Stimulated activated CD4-positive, alpha-beta T cell treated with anti-CD3 and anti-CD28 coated beads, Interleukin-2, amount 100 ng/mL, for 24 hours (primary cell): ENCODE measurements around the gene ACP2.

Experiments
- DNase-seq, 2 donors: peaks; one replicate each; pipeline ENCODE4 v3.0.0-alpha.2; 2020

Gene ACP2, protein sequence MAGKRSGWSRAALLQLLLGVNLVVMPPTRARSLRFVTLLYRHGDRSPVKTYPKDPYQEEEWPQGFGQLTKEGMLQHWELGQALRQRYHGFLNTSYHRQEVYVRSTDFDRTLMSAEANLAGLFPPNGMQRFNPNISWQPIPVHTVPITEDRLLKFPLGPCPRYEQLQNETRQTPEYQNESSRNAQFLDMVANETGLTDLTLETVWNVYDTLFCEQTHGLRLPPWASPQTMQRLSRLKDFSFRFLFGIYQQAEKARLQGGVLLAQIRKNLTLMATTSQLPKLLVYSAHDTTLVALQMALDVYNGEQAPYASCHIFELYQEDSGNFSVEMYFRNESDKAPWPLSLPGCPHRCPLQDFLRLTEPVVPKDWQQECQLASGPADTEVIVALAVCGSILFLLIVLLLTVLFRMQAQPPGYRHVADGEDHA

DNA sequence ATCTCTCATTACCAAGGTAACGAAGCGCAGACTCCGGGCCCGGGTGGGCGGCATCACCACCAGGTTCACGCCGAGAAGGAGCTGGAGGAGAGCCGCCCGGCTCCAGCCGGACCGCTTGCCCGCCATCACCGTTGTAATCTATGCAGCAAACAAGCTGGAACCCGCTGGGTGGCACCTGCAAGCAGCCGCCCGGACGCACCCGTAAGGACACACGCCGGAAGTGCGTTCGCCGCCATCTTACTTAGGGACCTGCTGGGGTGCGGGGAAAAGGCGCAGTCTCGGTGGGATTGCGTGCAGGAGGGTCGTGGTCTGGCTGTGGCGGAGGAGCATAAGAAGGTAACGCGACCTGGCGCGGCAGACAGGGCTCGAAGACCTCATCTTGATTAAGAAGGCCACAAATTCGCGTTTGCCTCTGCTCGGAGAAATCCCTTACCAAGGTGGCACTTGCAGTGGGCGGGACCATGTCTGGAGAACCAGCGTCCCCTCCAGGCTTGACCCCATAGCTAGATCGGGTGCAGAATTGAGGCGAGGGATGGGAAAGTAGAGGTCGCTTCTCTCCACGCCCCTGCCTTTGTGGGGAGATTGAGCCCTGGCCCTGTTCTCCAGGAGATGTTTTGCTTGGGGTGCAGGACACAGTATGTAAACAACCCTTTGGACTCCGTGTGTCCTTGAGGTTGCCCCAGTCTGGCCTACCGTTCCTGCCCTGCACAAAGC lies at the start of gene ACP2:
ACP2 (minus strand) TSS at position 151 of the 714 bp plus-strand sequence; CDS start at position 126, 25 bp downstream.
- DNase-seq: peak; percentile 86 to 88

DNA sequence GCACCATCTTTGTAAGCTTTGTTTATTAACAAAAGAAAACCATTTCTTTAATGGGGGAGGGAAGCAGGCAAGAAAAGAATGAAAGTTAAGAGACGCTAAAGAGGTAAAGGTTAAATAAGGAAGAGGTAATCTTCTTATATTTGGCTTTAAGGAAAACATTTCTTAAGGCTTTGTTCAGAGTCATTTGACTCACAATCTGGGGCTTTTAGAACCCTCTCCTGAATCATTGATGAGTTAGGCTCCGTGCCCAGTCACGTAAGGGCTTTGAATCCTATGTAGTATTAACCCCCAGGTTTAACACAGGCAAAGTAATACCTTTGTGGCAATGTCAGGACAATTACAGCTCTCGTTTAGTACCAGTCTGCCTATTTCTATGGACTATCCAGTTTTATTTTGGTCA lies 47.4 kb upstream of the ACP2 start:
- DNase-seq: no peak

DNA sequence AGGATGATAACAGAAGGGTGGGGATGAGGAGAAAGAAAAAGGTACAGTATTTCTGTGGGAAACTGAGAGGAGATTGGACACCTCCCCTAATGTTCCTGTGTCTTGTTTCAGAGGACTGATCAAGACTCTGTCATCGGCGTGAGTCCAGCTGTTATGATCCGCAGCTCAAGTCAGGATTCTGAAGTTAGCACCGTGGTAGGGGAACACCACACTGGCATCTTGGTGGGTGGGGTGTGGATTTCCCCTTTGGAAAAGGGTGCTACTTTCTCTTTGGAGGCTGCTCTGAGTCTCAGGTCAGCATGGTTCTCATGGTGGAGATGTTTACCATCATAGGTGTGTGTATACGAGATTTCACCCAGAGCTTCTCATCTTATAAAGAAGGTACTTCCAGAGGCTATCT lies 46.8 kb upstream of the ACP2 start:
- no peak for DNase-seq

DNA sequence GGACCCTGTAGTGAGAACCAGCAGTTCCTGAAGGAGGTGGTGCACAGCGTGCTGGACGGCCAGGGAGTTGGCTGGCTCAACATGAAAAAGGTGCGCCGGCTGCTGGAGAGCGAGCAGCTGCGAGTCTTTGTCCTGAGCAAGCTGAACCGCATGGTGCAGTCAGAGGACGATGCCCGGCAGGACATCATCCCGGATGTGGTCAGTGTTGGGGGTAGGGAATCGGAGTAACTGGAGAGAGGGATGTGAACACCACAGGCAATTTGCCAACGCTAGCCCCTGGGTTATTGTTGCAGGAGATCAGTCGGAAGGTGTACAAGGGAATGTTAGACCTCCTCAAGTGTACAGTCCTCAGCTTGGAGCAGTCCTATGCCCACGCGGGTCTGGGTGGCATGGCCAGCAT lies 41.2 kb upstream of the ACP2 start:
- no peak for DNase-seq

DNA sequence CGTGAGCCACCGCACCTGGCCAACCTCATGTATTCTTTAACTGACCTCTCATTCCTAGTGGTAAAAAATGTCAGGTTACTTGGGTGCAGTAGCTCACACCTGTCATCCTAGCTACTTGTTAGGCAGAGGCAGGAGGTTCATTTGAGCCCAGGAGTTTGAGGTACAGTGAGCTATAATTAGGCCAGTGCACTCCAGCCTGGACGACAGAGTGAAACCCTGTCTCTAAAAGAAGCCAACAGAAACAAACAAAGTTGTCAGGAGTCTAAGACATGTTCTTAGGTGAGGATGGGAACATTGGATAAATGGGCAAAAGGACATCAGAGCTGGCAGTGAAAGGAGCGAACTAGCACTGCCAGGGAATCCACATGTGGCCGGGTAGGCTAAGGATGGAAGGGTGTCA lies 39.5 kb upstream of the ACP2 start:
- DNase-seq: no peak

DNA sequence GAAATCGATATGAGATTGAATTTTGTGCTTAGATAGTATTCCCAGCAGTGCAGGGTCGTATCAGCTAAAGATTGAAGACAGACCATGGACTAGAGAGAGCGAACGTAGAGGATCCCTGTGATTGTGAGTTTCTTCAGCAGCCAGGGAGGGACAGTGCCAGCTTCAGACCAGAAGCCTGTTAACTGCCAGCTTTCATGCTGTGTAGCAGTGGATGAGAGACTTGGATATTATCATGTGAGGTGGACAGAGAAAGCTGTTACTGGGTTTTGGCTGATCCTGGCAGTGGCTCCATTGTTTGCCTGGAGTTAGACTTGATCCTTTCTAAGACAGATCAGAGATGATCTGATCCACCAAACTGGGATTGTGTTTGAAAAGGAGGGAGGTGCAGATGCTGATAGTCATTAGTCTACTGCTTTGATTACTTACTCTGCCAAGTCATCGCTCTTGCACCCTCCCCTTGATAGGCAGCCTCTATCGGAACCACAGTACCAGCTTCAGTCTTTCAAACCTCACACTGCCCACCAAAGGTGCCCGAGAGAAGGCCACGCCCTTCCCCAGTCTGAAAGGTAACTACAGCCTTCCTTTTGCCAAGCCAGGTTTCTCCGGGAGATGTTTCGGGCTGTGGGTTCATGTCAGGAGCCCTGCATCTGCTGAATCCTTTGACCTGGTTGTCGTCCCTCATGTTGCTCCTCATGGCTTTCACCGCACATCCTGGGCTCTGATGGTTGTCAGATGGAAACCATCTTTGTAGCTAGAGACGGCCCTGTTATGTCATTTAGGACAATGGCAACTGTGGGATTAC lies 37.6 kb upstream of the ACP2 start:
- DNase-seq: no peak

DNA sequence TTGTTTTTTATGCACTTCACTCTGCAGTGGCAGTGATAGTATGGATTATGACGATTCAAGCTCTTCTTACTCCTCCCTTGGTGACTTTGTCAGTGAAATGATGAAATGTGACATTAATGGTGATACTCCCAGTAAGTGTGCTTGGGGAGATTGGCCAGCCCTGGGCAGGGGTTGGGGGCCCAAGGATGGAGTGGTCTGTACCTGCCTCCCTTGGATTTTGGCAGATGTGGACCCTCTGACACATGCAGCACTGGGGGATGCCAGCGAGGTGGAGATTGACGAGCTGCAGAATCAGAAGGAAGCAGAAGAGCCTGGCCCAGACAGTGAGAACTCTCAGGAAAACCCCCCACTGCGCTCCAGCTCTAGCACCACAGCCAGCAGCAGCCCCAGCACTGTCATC lies 35.5 kb upstream of the ACP2 start:
- DNase-seq: no peak

DNA sequence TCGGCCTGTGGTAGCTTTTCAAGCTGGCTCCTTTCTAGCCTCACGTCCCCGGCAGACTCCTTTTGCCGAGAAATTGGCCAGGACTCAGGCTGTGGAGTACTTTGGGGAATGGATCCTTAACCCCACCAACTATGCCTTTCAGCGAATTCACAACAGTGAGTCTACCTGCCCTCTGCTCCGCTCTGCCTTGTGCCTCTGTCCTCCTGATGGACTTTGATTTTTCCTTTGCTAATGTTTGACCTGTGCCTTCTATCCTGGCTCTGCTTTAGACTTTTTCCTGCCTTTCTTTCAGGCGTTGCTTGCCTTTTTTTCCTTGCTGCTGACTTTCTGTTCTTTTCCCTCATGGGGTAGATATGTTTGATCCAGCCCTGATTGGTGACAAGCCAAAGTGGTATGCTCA lies 33.8 kb upstream of the ACP2 start:
- no peak for DNase-seq

DNA sequence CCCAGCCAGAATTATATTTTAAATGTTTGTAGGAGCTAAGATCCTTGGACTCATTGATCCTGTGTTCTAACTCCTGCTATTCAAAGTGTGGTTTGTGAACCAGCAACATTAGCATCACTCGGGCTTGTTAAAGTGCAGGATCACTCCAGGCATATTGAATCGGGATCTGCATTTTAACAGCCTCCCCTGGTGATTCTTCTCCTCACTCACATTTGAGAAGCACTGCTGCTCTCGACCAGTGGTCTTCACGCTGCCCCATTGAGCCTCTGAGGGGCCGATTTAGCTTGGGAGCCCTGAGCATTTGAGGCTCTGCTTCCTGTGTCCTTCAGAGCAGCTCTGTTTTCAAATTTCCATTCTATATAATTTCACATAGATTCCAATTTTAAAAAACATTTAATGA lies 32.2 kb upstream of the ACP2 start:
- DNase-seq: no peak

DNA sequence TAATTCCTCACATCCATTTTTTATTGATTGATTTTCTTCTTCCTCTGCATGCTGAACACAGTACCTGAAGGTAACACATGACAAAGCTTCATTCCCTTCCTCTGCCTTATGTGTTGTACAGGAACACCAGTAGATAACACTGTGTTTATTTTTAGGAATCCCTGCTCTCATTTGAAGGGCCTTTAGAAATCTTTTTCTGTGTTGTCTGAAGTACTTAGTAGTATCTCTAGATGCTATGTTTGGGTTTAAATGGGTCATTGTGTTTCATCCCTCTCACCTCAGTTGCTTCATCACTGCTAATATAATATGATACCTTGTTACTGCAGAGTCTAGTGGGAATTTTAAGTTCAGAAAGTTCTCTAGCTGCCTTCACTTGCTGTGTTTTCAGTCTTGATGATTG lies 31.5 kb upstream of the ACP2 start:
- no peak for DNase-seq

DNA sequence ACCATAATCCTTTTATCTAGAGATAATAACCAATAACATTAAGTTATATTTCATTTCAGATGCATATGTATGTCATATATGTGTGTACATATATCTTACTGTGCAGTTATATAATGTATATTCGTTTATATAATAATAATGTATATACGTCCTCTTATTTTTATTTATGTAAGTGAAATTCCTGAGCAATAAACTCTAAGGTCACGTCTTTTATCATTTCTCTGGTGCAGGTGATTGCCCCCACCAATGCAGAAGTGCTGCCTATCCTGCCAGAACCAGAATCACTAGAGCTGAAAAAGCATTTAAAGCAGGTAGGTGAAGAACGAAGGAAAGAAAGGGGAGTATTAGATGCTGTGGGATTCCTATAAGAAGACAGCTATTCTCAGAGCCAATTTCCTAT lies 30.2 kb upstream of the ACP2 start:
- DNase-seq: no peak

DNA sequence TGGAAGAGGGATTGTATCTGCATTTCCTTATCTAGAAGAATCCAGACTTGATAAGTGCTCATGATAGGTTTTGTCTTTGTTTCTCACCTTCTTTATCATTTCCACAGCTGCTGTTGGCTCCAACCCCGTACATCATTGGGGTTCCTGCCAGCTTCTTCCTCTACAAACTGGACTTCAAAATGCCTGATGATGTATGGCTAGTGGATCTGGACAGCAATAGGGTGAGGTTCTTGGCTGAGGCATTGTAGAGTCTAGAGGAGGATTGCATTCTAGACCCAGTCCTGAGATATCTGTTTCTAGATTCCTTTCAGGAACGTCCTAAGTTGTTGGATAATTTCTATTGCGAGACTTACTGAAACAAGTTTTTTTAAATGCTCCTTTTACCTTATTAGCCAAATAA lies 29.4 kb upstream of the ACP2 start:
- DNase-seq: no peak

DNA sequence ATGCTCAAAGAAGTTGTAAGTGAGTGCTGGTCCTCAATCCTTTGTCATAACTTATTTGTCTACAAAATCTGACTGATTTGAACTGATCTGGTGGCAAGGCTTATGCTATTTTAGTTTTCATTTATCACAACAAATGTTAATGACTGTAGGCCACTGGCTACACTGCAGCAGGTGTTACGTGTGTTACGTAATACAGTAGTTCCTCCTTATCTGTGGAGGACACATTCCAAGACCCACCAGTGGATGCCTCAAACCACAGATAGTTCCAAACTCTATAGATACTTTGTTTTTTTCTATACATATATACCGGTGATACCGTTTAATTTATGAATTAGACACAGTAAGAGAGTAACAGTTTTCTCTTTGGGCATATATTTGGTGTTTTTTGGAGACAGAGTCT lies 28.3 kb upstream of the ACP2 start:
- no peak for DNase-seq

DNA sequence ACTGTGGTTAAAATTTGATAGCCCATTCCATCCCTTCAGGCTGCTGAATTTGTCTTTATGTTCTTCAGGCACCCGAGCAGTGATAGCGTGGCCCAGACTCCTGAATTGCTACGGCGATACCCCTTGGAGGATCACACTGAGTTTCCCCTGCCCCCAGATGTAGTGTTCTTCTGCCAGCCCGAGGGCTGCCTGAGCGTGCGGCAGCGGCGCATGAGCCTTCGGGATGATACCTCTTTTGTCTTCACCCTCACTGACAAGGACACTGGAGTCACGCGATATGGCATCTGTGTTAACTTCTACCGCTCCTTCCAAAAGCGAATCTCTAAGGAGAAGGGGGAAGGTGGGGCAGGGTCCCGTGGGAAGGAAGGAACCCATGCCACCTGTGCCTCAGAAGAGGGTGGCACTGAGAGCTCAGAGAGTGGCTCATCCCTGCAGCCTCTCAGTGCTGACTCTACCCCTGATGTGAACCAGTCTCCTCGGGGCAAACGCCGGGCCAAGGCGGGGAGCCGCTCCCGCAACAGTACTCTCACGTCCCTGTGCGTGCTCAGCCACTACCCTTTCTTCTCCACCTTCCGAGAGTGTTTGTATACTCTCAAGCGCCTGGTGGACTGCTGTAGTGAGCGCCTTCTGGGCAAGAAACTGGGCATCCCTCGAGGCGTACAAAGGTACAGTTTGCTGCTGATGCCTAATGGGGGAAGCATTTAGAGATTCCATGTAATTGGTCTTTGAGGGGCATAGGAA lies 26.1 kb upstream of the ACP2 start:
- DNase-seq: no peak

DNA sequence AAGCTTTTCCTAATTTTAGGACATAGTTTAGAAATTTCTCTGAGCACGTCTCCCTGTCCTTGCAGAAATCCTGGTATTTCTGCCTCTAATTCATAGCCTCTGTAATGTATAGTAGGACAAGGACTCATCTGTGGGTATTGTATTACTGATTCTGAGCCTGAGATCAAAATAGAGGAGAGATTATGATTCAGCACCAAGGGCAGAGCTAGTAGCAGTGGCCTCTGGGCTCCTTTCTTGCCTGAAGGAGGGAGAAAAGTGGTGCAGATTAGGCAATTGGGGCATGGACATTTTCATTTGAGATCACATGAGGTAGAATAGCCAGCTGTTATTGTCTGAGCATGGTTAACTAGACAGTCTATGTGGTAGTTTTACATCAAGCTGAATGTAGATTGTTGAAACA lies 24.1 kb upstream of the ACP2 start:
- DNase-seq: no peak

DNA sequence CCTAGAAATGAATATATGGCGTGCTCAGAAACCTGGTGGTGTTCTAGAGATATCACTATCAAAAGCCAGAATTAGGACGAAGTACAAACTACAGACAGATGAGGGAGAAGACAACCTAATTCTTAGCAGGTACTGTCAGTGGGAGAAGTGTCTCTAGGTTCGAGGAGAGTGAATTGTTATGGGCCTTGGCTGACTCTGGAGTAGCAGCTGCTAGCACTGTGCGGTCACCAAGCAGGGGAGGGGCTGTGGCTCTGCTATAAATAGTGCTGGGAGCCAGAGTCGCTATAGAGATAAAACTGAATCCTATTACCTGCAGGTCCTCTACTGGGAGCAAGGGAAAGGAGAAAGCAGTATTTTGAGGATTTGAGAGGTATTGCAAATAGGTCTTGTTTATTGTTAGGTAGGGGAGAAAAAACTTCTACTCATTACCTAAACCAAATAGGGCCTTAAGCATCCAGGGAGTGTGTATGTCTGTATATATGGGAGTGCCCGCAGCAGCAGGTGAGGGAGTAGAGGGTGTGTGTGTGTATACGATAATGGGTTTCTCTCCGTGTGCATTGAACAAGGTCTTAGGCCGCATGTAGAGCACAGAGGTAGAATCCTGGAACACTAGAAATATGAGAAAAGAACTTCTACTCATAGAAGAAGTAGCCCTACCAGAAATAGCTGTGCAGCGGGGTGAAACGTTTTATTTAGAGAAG lies 23.5 kb upstream of the ACP2 start:
- DNase-seq: no peak

DNA sequence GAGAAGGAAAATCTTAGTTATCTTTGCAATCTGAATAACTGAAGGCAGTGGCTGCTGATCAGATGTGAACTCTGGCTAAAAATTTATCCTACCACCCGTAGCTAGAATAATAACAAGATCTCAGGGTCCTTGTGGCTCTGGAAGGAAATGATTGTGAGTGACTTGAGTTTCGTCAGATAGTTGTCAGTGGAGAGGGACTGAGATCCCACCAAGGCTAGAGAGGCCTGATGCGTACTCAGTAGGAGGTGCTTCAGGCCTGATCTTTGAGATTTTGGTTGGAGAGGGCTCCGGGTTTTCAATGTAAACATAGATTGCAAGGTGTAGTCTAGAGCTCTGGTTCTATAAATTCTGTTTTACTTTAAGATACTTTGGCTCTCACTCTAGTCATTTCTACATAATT lies 22.7 kb upstream of the ACP2 start:
- DNase-seq: no peak

DNA sequence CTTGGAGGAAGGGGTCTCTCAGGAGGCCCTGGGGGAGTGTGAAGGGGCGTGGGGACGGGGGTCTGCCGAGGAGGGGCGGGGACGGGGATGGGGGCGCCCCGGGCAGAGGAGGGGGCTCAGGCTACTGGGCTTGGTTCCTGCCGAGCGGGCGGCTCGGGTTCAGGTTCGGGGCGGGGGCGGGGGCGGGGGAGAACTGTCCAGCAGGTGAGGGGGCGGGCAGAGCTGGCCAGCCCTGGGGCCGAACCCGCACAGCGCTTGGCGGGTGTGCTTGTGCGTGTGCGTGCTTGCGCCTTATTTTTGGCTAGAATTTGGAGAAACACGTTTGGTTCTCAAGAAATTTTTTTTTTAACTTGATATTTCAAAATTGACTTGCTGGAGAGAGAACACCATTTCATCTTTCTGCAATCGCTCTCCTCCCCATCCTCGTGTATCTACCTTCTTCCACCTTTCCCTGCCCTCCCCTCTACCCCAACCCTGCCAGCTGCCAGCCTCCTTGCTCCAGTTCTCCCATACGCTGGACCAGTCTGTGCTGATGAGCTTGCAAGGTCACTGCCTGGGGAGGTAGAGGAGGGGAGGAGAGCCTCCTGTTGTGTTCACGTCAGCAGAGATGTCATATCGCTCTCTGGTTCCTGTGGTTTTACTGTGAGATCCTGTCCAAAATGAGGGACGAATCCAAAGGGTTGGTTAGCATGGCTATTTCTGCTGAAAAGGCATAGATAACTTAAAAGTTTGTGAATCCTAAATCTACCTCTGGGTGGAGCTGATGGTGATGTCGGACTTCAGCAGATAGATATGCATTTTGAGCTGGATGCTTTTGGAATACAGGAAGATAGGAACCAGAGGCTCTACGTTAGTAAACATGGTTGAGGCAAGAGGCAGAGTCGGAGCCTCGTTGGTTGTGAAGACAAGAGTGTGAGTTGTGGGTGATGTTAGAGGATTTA lies 22.0 kb upstream of the ACP2 start:
- DNase-seq: peak; percentile 37

DNA sequence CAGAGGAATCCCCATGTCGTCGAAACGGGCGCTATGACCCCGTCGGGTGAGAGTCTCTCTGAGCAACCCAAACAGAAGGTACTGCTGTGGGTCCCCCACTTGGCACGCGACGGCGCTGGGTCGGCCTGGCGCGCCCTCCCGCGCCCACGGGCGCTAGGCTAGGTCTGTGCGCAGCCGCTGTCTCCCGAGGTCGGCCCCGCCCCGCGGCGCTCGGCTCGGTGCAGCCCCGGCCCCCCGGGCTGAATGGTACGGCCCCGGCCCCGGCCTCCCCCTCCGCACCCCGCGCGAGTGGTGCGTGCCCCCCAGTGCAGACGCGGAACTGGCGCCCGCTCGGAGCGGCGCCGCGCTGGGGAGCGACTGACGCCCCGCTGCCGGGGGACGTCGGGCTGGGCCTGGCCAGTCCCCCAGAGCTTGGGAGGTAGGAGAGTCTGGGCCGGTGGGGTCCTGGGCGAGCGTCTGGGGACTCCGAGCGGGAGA lies 21.3 kb upstream of the ACP2 start, which contains the start of gene MADD:
MADD (plus strand) TSS at position 305 of the 477 bp plus-strand sequence.
- peak; percentile 92 for DNase-seq

DNA sequence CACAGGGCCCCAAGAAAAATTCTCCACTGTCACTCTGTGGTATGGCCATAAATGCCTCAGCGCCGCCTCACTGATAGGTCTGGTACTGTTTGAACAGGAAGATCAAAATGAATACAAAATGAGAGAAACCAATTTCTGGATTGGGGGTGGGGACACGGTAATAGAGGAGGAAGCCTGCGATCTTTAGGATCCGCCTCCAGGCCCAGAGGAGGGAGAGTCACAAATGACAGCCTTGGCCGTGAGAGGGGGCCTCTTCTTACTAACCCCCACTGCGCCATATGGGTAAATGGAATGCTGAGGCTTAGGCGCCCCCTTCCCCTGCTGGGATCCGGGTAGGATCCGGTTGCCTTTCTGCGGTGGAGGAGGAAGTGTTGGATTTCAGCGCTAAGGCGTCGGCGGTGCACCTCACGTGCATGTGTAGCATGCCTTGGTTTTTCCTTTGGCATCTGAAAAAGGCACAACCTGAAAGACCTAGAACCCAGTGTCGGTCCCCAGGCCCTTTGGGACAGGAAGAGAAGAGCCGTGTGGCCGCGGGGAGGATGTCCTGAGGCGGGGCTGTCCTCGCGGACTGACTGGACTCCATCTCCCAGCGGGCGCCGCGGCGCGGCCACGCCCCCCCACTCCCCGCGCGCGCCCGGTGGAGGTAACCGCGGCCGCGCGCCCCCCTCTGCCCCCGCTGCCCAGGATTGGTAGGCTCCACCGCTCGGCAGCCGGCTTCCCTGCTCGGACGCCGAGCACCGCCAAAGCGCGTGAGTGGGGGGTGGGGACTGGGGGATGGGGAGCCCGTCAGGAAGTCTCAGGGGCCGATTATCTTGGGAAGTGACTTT lies 20.6 kb upstream of the ACP2 start:
- peak; percentile 86 to 87 for DNase-seq
